MCF 10A (cell line): ENCODE data around the gene BTBD16. TPM values are rescaled to one million over a fixed set of nuclear protein-coding genes. Genes with fewer than 3 reads are reported as not detected.

Experiments used
- BruUV-seq: library from RNA; stranded (reverse); fragments of 400-500 nt; replicated peaks from 2 replicates; lab custom pipeline; 2021; lab: Mats Ljungman, UMichigan
- CTCF ChIA-PET: fragments of 300-600 bp; sonication (Branson Sonifier 250); formaldehyde crosslinking; extraction: SDS; loops from one replicate; lab custom pipeline; 2021; ENCODE audit warnings: antibody characterized with exemption, inconsistent platforms; lab: Yijun Ruan, JAX
- POLR2A ChIA-PET: fragments of 300-600, 350-650 bp; sonication (Branson Sonifier 250); formaldehyde crosslinking; extraction: SDS; loops from one replicate; lab custom pipeline; 2020; ENCODE audit warnings: antibody characterized with exemption, inconsistent platforms; lab: Yijun Ruan, JAX
- DNase-seq: peaks from one replicate; pipeline ENCODE4 v3.0.0-alpha.2; 2018; ENCODE audit not compliant: unreplicated experiment
- H3K27ac Mint-ChIP-seq: one replicate; pipeline ENCODE4 v1.8.0; 2022; ENCODE audit warnings: mild to moderate bottlenecking, low read depth, mixed read lengths; ENCODE audit not compliant: unreplicated experiment
- H3K27me3 Mint-ChIP-seq: one replicate; pipeline ENCODE4 v1.8.0; 2022; ENCODE audit warnings: mixed read lengths; ENCODE audit not compliant: insufficient read depth, unreplicated experiment
- H3K36me3 Mint-ChIP-seq: one replicate; pipeline ENCODE4 v1.8.0; 2022; ENCODE audit warnings: mild to moderate bottlenecking, moderate library complexity, mixed read lengths; ENCODE audit not compliant: insufficient read depth, unreplicated experiment
- H3K4me1 Mint-ChIP-seq: one replicate; pipeline ENCODE4 v1.8.0; 2022; ENCODE audit warnings: mixed read lengths; ENCODE audit not compliant: insufficient read depth, unreplicated experiment
- H3K4me3 Mint-ChIP-seq: one replicate; pipeline ENCODE4 v1.8.0; 2022; ENCODE audit warnings: mild to moderate bottlenecking, moderate library complexity, mixed read lengths; ENCODE audit not compliant: unreplicated experiment
- H3K9me3 Mint-ChIP-seq: one replicate; pipeline ENCODE4 v1.8.0; 2022; ENCODE audit warnings: mixed read lengths; ENCODE audit not compliant: unreplicated experiment
- intact Hi-C: fragments of 100-400 bp; cut with micrococcal nuclease; formaldehyde crosslinking; loops from 2 replicates; pipeline ENCODE4 v1.14.1; 2022
- total RNA-seq: library from RNA; stranded (reverse); gene quantifications from 2 replicates; pipeline ENCODE4 v1.2.3, GENCODE V29; 2022
- TF ChIP-seq, protein P1 (sequence below): fragments of 200-600 bp; IDR thresholded peaks from one replicate; pipeline ENCODE4 v1.8.0; 2022; ENCODE audit warnings: antibody characterized with exemption, mild to moderate bottlenecking; ENCODE audit not compliant: unreplicated experiment

BTBD16 gene
- total RNA-seq, 1 experiment from 2014 or later: 0.16 TPM

DNA sequence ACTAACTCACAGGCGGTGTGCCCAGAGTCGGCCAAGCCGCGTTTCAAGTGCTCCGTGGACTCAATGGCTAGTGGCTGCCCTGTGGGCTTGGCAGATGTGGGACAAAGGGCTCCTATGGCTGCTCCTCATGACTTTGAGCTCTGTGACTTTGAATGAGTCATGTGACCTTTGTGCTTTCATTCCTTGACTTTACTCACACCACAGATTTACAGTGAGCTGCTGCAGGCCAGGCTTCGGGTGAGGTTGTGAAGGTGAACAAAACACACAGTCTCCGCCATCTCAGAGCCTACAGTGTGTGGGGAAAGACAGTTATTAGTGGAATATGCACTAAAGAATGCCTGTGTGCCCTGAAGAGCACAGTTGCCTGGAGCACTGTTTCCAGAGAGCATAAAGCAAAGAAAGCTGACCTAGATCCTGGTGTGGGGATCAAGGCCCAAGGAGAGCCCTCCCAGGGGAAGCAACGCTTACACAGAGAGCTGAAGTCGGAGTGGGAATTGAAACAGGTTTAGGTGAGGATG is 73.7 kb downstream of the BTBD16 start:
- no TSS peak for BruUV-seq
- H3K27me3 Mint-ChIP-seq: no peaks in the 10 kb centered on the region
- ChIA-PET CTCF (interaction anchor here (0.9 to 3.1 kb wide), 6 partner anchors 13 to 221 kb away, joined by 3 to 45 read pairs (median 5); no protein-coding TSS in a partner anchor), POLR2A (interaction anchor here (0.6 to 1.4 kb wide), 4 partner anchors 20 to 107 kb away, joined by 3 to 4 read pairs (median 3); no protein-coding TSS in a partner anchor)
- DNase-seq: no peak
- no peak overlapping the region for H3K27ac Mint-ChIP-seq
- H3K4me1 Mint-ChIP-seq: peaks cover 12% of the 10 kb centered on the region
- no peak overlapping the region for H3K4me3 Mint-ChIP-seq
- no peaks in the 10 kb centered on the region for H3K36me3 Mint-ChIP-seq
- TF ChIP-seq, protein P1, sequence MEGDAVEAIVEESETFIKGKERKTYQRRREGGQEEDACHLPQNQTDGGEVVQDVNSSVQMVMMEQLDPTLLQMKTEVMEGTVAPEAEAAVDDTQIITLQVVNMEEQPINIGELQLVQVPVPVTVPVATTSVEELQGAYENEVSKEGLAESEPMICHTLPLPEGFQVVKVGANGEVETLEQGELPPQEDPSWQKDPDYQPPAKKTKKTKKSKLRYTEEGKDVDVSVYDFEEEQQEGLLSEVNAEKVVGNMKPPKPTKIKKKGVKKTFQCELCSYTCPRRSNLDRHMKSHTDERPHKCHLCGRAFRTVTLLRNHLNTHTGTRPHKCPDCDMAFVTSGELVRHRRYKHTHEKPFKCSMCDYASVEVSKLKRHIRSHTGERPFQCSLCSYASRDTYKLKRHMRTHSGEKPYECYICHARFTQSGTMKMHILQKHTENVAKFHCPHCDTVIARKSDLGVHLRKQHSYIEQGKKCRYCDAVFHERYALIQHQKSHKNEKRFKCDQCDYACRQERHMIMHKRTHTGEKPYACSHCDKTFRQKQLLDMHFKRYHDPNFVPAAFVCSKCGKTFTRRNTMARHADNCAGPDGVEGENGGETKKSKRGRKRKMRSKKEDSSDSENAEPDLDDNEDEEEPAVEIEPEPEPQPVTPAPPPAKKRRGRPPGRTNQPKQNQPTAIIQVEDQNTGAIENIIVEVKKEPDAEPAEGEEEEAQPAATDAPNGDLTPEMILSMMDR: no peak
- peaks cover 8% of the 10 kb centered on the region for H3K9me3 Mint-ChIP-seq
- intact Hi-C loops: no loop called here

DNA sequence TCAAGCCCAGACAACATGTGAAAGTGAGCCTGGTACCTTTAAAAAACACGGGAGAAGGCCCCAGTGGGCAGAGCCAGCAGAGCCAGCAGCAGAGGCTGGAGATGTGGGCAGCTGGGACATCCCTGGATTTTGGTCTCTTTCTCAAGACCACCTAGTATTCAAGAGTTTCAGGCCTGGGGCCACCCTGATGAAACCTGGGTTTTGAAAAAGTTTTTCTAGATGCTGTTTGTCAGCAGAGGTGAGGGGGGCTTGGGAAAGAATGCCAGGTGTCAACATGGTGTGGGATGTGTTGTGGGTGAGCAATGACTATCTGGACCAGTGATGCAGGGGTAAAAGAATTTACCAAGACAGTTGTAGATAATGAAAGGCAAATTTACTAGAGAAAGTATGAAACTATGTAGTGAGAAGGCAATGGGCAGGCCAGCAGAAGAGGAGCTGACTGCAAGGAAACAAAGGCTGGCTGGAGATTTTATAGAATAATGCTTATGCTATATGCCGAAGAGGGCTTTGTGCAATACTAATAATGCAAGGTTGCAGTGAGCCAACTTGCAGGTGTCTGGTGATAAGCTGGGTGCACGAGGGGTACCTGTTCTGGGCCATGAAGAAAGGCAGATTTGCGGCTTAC is 75.3 kb downstream of the BTBD16 start:
- no TSS peak for BruUV-seq
- no peak overlapping the region for H3K4me3 Mint-ChIP-seq
- no peak overlapping the region for H3K27ac Mint-ChIP-seq
- no peaks in the 10 kb centered on the region for H3K36me3 Mint-ChIP-seq
- ChIA-PET CTCF (no interaction called here), POLR2A (no interaction called here)
- H3K9me3 Mint-ChIP-seq: peaks cover 8% of the 10 kb centered on the region
- intact Hi-C loops: no loop called here
- TF ChIP-seq, protein P1: no peak
- DNase-seq: no peak
- no peaks in the 10 kb centered on the region for H3K27me3 Mint-ChIP-seq
- H3K4me1 Mint-ChIP-seq: peaks cover 7% of the 10 kb centered on the region

DNA sequence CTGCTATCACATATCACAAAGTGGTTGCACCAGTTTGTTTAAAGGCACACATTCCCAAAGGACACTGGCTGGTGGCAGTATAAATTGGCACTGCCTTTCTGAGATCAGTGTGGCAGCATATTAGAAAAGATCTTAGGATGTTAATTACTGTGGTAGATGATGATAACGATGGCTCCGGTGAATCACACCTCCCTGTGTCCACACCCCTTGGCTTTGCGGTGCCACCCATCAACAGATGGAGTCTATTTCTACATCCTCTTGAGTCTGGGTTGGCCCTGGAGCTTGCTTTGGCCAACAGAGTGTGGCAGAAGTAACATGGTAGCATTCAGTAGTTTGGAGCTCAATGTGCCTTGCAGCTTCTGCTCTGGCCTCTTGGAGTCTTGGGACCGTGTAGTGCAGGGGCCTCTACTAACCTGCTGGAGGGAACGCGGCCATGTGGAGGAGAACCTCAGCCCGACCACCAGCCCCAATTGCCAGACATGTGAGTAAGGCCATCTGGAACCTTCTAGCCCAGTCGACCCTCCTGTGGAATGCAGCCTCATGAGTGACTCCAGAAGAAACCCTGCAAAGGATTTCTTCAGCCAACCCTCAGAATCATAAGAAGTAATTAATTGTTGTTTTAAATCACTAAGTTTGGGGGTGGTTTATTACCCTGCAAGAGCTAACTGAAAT is 76.2 kb downstream of the BTBD16 start:
- ChIA-PET CTCF (no interaction called here), POLR2A (interaction anchor here (0.9 to 1.3 kb wide), 3 partner anchors 9 to 87 kb away, joined by 3 to 8 read pairs (median 4); partner anchors contain the start of gene PLEKHA1)
- intact Hi-C loops: no loop called here
- no peaks in the 10 kb centered on the region for H3K27me3 Mint-ChIP-seq
- H3K36me3 Mint-ChIP-seq: no peaks in the 10 kb centered on the region
- peaks cover 7% of the 10 kb centered on the region for H3K4me1 Mint-ChIP-seq
- H3K4me3 Mint-ChIP-seq: no peak overlapping the region
- TF ChIP-seq, protein P1: no peak
- peaks cover 8% of the 10 kb centered on the region for H3K9me3 Mint-ChIP-seq
- DNase-seq: no peak
- no TSS peak for BruUV-seq
- H3K27ac Mint-ChIP-seq: no peak overlapping the region

DNA sequence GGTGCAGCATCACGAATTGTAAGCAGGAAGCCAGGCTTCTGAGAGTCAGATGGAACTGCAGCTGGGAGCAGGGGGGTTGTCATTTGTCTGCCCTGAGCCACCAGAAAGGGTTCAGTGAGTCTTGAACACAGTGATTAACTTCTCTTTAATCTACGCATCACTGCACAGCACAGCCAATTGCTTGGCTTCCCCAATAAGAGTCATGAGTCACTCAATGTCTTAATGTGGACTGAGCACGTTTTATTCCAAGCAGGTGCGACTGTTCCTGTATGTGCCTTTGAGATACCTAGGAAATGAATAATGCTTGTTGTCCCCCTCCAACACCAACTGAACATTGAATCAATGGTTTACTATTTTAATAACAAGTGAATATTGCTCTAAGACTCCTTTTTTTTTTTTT is 77.4 kb downstream of the BTBD16 start:
- Mint-ChIP-seq H3K36me3 (no peaks in the 10 kb centered on the region), H3K4me3 (no peak overlapping the region), H3K4me1 (peaks cover 7% of the 10 kb centered on the region), H3K27ac (no peak overlapping the region), H3K9me3 (peaks cover 8% of the 10 kb centered on the region), H3K27me3 (no peaks in the 10 kb centered on the region)
- no TSS peak for BruUV-seq
- ChIA-PET CTCF (no interaction called here), POLR2A (interaction anchor here (1.3 kb wide), 1 partner anchor 85 kb away, joined by 3 read pairs; no protein-coding TSS in a partner anchor)
- DNase-seq: no peak
- intact Hi-C loops: no loop called here
- TF ChIP-seq, protein P1: no peak
